ELF-1 (cell line): ENCODE data around the gene HAPSTR1.

Experiments
- DNase-seq: peaks from one replicate; pipeline ENCODE4 v3.0.0-alpha.2; 2016; ENCODE audit warnings: low read depth, low spot score

Gene HAPSTR1

GRCh38 chr16:9123401-9123800 lies 32.0 kb downstream of the HAPSTR1 start:
- no peak for DNase-seq

- no peak for DNase-seq
These were observed 32.4 kb downstream of the HAPSTR1 start for GRCh38 chr16:9123871-9124270.

DNA sequence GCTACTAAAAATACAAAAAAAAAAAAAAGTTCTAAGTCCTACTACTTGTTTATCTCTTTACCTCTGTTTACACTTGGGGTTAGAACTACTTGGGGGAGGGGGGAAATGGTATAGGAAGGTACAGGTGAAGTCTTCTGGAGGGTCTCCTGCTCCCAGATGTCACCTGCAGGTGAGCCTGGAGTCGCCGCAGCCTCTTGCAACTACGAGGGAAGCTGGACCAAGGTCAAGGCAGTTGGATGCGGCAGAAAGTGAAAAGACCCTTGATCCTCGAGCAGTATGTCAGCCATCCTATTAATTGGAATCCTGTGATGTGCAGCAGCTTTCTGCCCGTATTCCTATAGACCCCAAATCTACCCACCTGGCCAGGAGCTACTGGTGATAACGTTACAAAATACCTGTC lies 33.0 kb downstream of the HAPSTR1 start:
- DNase-seq = no peak

DNA sequence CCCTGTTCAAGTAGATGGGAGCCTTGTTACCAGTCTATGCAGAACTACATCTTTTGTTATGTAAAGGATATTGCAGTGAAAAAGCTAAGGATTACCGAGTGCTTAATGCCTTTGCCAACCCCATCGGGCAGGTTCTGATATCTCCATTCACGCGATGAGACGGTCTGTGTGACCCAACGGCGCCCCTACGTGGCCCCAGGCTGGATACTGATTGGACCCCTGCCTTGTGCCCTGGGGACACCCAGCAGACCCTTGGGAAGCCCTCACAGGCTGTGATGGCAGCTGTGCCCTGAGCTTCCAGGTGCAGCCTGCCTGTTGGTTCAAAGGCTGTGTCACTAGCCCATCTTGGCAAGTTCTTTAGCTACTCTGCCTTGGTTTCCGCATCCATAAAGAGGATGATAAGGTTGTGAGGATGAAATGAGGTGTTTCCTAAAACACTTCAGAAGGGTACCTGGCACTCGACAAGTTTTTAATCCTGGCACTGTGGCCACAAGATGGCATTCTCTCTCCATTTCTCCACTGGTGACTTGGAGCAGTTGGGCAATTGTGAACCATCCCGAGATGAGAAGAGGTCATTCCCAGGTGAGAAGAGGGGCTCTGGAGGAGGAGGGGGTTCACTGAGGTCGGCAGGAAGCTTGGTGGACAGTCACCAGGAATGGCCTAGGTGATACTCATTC lies 33.6 kb downstream of the HAPSTR1 start:
- DNase-seq = no peak

GRCh38 chr16:9125658-9126505 lies 34.4 kb downstream of the HAPSTR1 start:
- no peak for DNase-seq

GRCh38 chr16:9126609-9127008 lies 35.2 kb downstream of the HAPSTR1 start:
- DNase-seq = no peak

DNA sequence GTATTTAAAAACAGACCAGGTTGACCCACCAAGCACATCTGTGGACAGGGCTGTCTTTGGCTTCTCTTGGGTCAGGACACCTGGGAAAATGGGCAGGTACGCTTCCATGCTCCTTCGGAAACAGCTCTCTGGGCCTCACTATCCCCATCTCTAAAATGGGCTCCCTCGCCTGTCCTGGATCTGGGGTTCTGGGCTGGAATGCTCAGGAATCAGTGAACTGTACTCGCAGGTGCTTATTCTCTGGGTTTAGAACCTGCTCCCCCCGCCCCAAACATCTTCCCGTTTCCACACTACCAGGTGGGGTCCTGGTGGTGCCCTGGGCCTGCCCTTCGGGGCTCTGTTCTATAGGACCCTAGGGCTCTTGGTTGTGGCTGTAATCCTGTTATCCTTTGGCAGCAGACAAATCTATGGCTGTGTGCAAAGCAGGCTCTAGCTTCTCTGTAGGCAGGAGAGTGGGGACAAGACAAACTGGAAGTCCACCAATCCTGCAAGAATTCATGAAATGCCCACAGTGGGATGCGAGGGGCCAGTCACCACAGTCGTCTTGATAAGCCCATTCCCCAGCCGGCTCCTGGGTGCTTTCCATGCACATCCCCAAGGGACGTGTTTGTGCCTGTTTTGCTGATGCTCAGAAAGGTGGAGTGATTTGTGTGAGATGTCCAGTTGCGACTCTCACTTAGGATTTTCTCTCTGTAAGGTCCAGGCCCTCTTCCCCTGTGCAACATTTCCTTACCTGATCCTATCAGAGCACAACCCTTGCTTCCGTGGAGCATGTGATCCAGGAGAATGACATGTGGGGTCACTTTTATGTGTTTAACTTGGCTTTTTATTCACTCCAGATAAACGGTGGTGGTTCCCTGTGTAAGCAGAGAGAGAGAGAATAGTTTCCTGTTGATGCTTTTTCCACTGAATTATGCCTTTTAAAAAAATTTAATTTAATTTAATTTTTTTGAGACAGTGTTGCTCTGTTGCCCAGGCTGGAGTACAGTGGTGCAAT lies 37.2 kb downstream of the HAPSTR1 start:
- no peak for DNase-seq

- DNase-seq = no peak
These were observed 42.9 kb downstream of the HAPSTR1 start for GRCh38 chr16:9134306-9134705.

GRCh38 chr16:9134739-9135138 lies 43.3 kb downstream of the HAPSTR1 start:
- DNase-seq = peak; percentile 85

DNA sequence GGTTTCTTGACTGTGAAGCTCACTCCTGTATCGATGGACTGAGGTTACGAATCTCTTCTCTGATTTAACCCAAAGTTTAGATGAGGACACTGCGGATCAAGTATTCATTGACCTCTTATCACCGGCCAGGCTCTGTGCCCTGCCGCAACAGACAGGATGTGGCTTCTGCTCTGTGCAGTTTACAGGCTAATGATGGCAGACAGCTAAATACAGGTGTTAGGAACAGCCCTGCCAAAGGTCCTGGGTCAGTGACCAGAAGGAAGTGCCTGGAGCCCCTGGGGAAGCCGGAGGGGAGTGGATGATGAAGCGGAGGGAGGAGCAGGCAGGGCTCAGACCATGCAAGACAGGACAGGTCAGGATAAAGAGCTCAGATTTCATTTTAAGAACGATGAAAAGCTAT lies 44.4 kb downstream of the HAPSTR1 start:
- no peak for DNase-seq

DNA sequence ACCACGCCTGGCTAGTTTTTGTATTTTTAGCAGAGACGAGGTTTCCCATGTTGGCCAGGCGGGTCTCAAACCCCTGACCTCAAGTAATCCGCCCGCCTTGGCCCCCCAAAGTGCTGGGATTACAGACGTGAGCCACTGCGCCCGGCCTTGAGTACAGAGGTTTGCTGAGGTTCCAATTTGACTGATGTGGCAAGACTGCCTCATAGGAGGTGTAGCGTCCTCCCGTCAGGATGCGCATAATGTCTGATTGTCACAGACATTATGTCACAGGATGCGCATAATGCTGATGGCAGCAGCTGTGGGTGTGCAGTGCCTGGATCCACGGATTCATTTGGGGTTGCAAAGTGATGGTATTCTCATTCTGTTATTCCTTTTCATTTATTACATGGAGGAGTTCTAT lies 45.2 kb downstream of the HAPSTR1 start:
- no peak for DNase-seq

DNA sequence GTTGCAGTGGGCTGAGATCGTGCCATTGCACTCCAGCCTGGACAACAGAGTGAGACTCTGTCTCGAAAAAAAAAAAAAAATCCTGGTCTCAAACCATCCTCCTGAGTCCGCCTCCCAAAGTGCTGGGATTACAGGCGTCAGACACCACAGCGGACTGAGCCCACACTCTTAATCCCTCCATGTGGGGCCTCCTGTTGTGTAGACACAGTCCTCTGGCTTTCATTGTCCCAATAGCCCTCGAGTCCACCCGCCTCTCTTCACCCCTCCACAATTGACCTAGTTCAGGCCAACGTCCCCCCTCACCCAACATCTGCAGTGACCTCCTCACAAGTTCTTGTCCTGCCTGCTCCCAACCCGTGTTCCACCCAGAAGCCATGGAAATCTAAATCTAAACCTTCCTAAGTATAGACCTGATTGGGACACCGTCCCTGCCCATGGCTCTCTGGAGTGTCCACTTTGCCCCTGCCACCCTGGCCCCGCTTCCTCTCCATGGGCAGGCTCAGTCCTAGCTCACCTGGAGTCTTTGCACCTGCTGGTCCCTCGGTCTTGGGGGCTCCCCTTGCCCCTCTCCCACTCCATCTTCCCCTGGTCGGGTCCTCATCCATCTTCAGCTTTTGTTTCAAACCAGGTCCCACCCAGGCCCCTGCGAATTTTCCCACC lies 46.7 kb downstream of the HAPSTR1 start:
- DNase-seq = no peak

DNA sequence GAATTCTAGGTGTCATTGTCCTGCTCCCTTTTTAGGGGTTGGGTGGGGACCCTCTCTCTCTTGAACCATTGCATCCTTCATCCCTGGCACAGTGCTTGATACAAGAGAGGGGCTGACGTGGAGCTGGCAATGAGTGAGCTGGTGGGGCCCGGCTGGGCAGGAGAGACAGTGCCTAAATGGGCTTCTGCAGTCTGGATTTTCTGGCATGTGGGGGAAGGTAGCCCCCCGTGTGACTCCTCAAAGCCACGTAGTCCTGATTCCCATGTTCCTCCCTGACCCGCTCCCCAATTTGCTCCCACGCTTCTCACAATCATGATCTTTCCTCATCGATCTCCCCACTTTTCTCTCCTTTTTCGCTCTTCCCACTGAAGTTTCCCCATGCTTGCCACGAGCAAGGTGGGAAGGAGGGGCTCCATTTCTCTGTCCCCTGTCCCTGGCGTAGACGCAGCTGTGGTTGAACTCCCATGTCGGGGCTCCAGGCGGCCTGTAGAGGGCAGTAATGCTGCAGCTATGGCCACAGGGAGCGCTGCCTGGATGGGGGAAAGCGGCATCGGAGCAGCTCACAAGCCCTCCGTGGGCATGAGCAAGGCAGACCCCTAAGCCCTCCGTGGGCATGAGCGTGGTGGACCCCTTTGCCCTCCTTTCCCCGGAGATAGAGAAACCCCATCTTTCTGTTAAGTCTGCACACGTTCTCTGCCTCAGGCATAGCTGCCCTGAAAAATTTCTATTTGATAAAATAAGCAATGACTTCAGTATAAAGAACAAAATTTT lies 47.5 kb downstream of the HAPSTR1 start:
- DNase-seq = peak; percentile 83

GRCh38 chr16:9139965-9140364 lies 48.5 kb downstream of the HAPSTR1 start:
- peak; percentile 73 for DNase-seq
